Esophagus mucosa (tissue), 1 donor: ENCODE results near the gene REC8. TPM values are rescaled to one million over a fixed set of nuclear protein-coding genes. Genes with fewer than 3 reads are reported as not detected.

Experiments
- ATAC-seq: fragments of 200-7000 bp; cut with Tn5 transposase; one replicate; pipeline ENCODE4 v1.9.1; 2020
- total RNA-seq: library from RNA; stranded (reverse); gene quantifications from one replicate; pipeline ENCODE4 v1.2.4, GENCODE V29; 2023
- donor health status: DM: yes; HTN: yes; CAD: no.

REC8 gene, protein sequence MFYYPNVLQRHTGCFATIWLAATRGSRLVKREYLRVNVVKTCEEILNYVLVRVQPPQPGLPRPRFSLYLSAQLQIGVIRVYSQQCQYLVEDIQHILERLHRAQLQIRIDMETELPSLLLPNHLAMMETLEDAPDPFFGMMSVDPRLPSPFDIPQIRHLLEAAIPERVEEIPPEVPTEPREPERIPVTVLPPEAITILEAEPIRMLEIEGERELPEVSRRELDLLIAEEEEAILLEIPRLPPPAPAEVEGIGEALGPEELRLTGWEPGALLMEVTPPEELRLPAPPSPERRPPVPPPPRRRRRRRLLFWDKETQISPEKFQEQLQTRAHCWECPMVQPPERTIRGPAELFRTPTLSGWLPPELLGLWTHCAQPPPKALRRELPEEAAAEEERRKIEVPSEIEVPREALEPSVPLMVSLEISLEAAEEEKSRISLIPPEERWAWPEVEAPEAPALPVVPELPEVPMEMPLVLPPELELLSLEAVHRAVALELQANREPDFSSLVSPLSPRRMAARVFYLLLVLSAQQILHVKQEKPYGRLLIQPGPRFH
- 5.4 TPM for total RNA-seq

DNA sequence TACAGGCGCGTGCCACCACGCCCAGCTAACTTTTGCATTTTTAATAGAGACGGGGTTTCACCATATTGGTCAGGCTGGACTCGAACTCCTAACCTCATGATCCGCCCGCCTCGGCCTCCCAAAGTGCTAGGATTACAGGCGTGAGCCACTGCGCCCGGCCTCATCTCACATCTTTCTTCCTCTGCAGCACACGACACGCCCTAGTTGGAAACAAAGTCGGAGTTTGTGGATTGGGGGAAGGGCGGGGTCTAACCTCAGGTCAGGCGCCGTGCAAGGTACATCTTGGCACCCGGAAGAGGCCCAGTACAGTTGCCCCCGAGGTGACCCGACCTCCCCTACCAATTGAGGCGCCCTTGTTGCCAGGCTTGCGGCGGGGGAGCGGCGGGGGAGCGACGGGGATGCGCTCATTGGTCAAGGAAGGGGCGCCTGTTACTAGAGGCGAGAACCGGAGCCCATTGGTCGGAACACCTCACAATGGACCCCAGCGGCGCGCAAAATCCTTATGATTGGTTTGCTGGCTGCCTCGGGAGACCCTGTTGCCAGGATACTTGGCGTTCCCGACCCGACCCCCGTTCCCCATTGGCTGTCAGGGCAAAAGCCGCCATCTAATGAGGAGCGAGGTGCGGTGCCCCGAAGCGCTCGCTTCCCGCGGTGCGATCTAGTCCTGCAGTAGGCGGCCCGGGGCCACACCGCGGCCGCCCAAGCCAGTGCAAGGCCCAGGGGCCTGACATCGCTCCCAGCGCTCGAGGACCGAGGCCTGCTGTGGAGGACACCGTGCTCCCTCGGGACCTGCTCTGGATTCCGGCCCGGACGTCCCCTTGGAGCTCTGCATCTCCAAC lies at the start of gene REC8:
Gene REC8, plus strand, starts transcription at position 659 of the 839 bp plus-strand sequence. CDS start 473 bp downstream, outside the sequence.
- ATAC-seq = peak; percentile 60

DNA sequence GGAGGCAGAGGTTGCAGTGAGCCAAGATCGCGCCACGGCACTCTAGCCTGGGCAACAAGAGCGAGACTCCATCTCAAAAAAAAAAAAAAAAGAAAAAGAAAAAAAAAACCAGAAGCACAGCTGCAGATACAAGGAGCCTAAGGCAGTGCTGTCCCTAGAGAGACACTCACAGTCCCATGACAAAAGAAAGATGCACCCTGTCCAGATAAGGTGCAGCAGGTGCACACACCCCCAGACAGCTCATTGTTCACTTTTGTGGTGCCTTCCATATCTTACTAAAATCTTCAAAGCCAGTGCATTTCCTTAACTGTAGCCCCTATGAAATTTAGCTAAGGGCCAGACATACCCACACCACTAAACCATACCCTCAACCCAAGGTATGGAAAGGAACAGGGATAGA lies 49.5 kb upstream of the REC8 start:
- no peak for ATAC-seq

DNA sequence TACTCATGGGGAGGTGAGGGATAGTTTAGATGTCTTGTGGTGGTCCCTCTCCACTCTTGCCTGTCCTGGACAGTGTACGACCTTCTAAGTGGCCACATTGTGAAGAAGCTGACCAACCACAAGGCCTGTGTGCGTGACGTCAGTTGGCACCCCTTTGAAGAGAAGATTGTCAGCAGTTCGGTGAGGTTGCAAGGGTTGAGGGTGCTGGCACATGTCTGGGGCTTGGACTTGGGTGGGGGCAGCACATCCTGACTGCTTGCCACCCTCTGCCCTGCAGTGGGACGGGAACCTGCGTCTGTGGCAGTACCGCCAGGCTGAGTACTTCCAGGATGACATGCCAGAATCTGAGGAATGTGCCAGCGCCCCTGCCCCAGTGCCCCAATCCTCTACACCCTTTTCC lies 49.0 kb upstream of the REC8 start:
- no peak for ATAC-seq

DNA sequence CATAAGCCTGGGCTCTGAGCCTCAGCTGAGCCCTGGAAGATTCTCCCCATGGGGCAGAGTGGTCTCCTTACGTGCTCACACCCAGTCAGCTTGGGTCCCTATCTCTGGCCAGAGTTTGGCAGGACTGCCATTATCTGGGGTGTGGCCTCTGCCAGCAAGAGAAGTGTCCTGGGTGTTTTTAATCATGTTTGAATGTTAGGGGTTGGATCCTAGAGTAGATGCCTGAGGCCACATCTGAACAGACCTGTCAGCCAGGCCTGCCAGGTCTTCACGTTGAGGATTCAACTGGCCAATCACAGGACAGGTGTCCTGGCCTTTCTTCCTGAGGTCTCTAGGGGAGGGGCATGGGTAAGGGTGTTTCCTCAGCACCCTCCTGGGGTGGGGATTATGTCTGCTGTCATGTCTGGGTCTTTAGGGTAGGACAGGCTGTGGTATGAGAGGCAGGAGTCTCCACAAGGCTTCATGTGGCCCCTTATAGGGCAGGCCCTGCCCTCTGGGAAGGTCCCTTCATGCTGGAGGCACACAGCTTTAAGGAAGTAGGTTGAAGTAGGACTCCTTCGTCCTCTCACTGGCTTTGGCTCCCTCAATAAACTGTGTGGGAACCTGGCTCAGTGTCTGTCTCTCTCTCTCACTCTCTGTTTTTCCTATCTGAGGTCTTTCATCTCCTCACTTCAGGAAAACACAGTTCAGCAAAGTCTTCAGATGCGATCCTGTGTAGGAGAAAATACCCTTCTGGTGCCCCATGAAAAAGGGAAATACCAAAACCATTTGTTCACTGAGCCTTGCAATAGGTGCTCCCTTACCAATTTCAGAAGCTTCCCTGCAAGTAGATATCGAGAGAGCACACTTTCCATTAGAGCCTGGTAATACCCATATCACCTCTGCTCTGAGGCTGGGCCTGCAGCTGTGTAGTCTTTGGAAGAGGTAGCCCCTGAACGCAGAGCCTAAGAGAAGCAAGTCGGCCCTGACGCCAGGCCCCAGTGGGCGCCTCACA lies 48.2 kb upstream of the REC8 start:
- peak; percentile 20 for ATAC-seq

DNA sequence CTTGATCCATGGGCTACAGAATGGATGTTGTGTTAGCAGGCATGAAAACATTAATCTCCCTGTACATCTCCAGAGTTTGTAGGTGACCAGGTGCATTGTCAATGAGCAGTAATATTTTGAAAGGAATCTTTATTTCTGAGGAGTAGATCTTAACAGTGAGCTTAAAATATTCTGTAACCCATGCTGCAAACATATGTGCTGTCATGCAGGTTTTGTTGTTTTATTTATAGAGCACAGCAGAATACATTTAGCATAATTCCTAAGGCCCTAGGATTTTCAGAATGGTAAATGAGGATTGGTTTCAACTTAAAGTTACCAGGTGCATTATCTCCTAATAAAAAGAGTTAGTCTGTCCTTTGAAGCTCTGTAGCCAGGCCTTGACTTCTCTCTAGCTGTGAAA lies 44.9 kb upstream of the REC8 start:
- ATAC-seq = no peak

DNA sequence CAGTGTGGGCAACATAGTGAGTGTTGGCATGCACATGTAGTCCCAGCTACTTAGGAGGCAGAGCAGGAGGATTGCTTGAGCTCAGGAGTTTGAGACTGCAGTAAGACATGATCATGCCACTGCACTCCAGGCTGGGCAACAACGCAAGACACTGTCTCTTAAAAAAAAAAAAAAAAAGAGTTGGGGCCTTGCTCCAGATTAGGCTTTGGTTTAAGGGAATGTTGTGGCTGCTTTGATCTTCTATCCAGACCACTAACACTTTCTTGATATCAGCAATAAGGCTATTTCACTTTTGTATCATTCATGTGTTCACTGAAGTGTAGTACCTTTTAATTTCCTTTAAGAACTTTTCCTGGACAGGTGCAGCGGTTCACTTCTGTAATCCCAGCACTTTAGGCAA lies 44.2 kb upstream of the REC8 start:
- no peak for ATAC-seq

DNA sequence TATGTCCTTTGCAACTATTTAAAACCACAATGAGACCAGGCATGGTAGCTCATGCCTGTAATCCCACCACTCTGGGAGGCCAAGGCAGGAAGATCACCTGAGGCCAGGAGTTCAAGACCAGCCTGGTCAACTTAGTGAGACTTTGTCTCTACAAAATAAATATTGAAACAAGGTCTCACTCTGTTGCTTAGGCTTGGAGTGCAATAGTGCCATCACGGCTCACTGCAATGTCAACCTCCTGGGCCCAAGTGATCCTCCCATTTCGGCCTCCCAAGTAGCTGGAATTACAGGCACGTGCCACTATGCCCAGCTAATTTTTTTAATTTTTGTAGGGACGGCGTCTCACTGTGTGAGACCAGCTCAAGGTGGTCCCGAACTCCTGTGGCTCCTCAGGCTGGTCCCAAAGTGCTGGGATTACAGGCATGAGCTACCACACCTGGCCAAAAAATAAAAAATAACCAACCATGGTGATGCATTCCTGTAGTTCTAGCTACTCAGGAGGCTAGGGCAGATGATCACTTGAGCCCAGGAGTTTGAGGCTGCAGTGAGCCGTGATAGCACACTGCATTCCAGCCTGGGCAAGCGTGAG lies 42.4 kb upstream of the REC8 start:
- no peak for ATAC-seq

DNA sequence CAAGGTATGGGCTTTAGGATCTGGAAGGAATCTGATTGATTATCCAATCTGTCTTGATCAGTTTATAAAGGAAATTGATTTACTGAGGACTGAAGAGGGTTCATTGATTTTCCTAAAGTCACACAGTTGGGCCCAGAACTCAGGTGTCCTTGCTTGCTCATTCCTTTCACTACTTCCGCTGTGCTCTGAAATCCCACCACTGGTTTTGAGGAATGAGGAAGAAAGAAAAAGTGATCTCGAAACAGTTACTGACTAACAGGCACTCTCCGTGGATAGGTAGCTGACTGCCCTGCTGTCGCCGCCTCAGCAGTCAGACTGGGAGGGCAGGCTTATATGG lies 41.5 kb upstream of the REC8 start, which contains the start of gene FITM1:
Gene FITM1, plus strand, starts transcription at position 280 of the 337 bp plus-strand sequence. CDS start 905 bp downstream, outside the sequence.
- ATAC-seq = no peak

DNA sequence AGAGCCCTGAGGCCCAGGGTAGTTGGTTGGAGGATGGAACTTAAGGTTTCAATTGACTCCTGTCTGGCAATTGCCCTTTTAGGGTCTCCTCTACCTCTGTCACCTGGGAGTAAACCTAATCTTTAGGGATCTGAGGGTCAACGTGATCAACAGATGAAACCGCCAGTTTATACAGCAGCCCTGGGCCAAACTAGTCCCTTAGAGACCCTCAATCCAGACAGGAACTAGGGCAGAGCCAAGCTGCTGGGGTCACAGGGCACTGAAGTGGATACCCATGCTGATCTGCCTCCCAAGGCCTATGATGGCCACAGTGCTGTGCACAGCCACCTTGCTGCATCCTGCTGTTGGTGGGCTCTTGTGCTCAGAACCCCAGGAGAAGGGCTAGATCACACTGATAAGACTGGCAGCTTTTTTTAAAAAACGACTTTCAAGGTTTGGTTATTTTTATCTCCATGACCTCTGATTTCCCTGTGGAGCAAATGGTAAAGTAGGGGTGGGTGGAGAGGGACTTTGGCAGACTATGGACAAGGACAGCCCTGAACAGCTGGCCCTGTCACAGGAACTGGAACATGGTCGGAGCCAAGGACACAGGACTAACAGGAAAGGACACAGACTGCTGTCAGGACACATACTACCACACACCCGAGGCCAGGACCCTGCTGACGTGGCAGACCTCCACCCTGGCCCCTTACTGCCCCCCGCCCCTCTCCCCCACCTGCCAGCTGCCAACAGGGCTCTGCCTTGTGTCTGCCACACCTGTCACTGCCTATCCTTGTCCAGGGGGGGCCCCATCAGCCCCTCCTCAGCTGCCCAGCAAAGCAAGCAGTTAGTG lies 40.9 kb upstream of the REC8 start:
- ATAC-seq = no peak

DNA sequence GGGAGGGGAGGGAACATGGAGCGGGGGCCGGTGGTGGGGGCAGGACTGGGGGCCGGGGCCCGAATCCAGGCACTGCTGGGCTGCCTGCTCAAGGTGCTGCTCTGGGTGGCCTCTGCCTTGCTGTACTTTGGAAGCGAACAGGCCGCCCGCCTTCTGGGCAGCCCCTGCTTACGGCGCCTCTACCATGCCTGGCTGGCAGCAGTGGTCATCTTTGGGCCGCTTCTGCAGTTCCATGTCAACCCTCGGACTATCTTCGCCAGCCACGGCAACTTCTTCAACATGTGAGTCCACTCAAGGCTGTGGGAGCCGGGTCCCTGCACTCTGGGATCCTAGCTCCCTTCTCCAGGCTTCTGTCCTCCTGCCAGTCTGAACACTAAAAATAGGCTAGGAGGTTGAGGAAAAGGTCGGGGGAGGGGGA lies 40.3 kb upstream of the REC8 start:
- no peak for ATAC-seq

DNA sequence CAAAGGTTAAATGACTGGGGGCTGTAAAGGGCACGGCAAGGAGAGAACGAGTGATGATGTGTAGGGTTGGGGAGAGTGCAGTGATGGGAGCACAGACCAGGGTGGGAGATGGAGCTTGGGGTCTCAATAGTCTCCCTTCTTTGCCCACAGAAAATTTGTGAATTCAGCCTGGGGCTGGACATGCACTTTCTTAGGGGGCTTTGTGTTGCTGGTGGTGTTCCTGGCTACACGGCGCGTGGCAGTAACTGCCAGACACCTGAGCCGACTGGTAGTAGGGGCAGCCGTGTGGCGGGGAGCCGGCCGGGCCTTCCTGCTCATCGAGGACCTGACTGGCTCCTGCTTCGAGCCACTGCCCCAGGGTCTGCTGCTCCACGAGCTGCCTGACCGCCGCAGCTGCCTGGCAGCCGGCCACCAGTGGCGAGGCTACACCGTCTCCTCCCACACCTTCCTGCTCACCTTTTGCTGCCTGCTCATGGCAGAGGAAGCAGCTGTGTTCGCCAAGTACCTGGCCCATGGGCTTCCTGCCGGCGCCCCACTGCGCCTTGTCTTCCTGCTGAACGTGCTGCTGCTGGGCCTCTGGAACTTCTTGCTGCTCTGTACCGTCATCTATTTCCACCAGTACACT lies 39.7 kb upstream of the REC8 start:
- peak; percentile 12 for ATAC-seq

DNA sequence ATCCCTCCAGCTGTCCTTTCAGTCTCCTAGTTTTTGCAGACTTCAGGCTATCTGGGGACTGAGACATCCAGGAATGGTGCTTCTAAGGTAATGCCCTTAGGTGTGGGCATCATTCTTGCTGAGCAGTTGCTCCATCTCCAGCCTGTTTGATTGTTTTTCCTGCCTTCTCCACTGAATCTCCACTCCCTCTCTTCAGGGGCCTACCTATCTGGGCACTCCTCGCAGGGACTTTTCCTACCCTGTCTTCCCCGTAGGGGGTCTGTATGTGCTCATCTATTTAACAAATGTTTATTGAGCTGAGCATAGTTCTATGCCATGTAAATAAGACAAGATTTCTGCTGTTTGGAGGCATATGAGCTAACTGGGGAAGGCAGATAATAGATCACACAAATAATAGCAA lies 38.9 kb upstream of the REC8 start:
- ATAC-seq = no peak

DNA sequence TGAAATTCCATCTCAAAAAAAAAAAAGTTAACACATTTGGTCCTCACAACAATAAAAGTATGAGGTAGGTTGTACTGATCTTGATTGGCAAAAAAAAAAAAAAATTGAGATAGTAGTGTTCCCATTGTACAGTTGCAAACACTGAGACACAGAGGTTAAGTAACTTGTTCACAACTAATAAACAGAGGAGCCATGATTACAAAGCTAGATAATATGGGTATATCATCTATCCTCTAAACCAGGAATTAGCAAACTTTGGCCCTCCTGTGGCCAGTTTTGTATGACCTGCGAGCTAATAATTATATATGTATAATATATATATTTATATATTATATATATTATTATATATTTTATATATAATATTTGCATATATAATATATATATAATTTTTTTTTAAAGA lies 38.1 kb upstream of the REC8 start:
- ATAC-seq = no peak

DNA sequence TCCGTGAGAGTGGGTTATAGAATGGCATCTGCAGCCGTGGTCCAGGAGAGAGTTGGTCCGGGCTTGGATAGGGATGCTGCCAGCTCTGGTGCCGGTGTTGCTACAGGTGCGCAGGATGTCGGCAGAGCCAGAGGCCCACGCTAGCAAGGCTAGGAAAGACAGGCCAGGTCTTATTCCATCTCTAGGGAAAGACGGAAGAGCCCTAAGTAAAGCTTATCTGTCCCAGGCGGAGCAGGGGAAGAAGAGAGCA lies 36.4 kb upstream of the REC8 start:
- no peak for ATAC-seq

DNA sequence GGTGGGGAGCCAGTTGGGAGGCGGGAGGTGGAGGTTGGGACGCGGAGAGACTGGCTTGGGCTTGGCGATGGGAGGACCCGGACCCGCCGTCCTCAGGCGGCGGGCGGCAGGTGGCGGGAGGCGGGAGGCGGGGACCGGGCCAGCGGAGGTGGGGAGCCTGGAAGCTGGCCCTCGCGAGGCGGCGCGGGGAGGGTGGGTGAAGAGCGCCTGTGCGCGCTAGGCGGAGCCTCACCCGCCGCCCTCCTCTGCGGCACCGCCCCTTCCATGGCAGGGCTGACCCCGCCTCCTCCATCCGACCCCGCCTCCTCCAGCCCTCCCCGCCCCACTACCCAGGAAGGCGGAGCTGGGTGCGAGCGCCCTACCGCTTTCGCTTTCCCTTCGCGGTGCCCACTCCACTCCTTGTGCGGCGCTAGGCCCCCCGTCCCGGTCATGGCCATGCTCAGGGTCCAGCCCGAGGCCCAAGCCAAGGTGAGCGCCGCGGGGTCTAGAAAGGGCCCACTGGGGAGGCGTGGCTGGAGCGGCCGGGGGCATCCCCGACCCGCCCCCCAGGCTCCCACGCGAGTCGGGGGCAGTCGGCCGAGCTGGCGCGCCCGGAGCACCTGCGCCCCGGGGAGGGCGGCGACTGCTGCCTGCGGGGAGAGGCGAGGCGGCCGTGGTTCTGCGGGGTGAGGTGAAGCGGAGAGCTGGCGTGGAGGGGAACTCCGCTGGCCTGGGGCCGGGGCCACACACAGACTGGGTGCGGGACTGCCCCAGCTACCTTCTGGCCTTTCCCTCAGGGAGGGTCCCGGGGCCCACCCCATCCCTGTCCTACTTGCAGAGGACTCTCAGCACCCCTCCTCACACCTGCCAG lies 35.8 kb upstream of the REC8 start, which contains the start of gene PSME1:
Gene PSME1, plus strand, starts transcription at position 361 of the 850 bp plus-strand sequence. Its CDS starts 69 bp downstream, at position 430.
- peak; percentile 95 for ATAC-seq

DNA sequence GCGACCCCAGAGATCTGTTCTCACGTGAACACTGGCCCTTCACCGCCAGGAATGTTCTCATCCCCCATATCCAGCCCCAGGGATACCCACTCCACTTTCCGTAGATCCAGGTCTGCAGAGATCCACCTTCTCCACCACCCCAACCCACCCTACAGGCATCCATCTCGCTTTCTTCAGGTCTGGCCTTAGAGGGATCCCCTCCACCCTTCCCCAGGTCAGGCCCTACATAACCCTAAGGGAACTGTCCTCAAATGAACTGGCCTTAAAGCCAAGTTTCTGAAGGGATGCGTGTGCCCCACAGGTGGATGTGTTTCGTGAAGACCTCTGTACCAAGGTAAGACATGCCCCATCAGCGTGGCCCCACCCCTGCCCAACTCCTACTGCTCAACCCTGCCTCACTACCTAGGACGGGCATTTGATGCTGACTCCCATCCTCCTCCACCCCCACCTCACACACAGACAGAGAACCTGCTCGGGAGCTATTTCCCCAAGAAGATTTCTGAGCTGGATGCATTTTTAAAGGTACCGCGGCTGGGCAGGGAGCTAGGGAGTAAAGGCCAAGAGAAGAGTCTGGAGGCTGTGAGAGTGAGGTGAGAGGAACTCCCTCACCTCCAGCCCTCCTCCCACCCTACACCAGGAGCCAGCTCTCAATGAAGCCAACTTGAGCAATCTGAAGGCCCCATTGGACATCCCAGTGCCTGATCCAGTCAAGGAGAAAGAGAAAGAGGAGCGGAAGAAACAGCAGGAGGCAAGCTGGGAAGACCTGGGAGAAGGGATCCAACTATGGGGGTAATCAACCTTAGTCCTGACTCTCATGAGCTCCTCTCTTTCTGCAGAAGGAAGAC lies 35.0 kb upstream of the REC8 start:
- ATAC-seq = no peak

DNA sequence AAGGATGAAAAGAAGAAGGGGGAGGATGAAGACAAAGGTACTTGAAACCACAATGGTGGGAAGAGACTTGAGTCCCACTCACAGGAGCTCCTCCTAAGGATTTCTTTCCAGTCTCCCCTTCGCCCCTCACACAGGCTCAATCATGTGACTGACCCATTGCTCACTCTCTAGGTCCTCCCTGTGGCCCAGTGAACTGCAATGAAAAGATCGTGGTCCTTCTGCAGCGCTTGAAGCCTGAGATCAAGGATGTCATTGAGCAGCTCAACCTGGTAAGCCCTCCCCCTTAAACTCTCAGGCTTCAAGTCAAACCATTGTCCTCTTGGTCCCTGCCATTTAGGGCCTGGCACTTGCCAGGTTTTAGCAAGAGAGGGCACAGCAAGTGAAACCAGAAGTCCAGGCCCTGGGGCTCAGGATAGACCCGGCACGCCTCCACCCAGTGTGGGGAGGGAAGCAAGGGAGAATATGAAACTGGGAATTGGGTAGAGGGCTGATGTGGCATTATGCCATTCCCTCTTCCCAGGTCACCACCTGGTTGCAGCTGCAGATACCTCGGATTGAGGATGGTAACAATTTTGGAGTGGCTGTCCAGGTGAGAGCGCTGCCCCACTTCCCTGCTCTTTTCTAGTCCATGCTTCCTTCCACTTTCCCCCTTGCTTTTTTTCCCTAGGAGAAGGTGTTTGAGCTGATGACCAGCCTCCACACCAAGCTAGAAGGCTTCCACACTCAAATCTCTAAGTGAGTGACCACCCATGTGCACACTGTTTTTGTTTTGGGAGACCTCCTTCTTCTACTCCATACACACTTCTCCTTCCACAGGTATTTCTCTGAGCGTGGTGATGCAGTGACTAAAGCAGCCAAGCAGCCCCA lies 34.1 kb upstream of the REC8 start:
- no peak for ATAC-seq
